IMR-90 (cell line): Measurements from ENCODE around the gene ABCG8. TPM values are rescaled to one million over a fixed set of nuclear protein-coding genes. Genes with fewer than 3 reads are reported as not detected.

Source experiments
- ATAC-seq: fragments of 200-7000 bp; cut with Tn5 transposase; 2 replicates; pipeline ENCODE4 v1.9.1; 2020; ENCODE audit warnings: low read depth, mild to moderate bottlenecking, moderate library complexity
- BruUV-seq: library from RNA; stranded (reverse); fragments of 400-500 nt; replicated peaks from 2 replicates; lab custom pipeline; 2021; lab: Mats Ljungman, UMichigan
- CTCF ChIA-PET: fragments of 300-600 bp; formaldehyde crosslinking; extraction: SDS; loops from one replicate; lab custom pipeline; 2021; ENCODE audit warnings: antibody characterized with exemption; lab: Yijun Ruan, JAX
- POLR2A ChIA-PET: fragments of 300-600 bp; sonication (Branson Sonifier 250); formaldehyde crosslinking; loops from one replicate; lab custom pipeline; 2022; ENCODE audit warnings: antibody characterized with exemption; ENCODE audit not compliant: unreplicated experiment; lab: Charles Lee
- DNase-seq: peaks from one replicate; pipeline ENCODE4 v3.0.0; 2013
- H2AFZ ChIP-seq: replicated peaks from 2 replicates; pipeline ENCODE3; 2013; ENCODE audit warnings: low read length, mild to moderate bottlenecking; ENCODE audit not compliant: poor library complexity
- H2AK5ac ChIP-seq: 2 replicates; pipeline ENCODE4 v1.6.1; 2013; ENCODE audit warnings: low read depth, low read length, inconsistent platforms
- H2AK9ac ChIP-seq: replicated peaks from 2 replicates; pipeline ENCODE3; 2013; ENCODE audit warnings: mild to moderate bottlenecking, low read depth, low read length, moderate library complexity; ENCODE audit not compliant: poor library complexity
- H2BK120ac ChIP-seq: 2 replicates; pipeline ENCODE4 v1.6.1; 2013; ENCODE audit warnings: low read depth, low read length, inconsistent platforms
- H2BK15ac ChIP-seq: 3 replicates; pipeline ENCODE4 v1.6.1; 2013; ENCODE audit warnings: low read depth, low read length, inconsistent platforms
- H2BK20ac ChIP-seq: 2 replicates; pipeline ENCODE4 v1.6.1; 2013; ENCODE audit warnings: low read depth, mild to moderate bottlenecking, inconsistent platforms, low read length, moderate library complexity
- H2BK5ac ChIP-seq: 2 replicates; pipeline ENCODE4 v1.6.1; 2013; ENCODE audit warnings: mild to moderate bottlenecking, low read depth, low read length, inconsistent platforms; ENCODE audit not compliant: poor library complexity, severe bottlenecking
- H3K14ac ChIP-seq: replicated peaks from 2 replicates; pipeline ENCODE4 v1.6.1; 2013; ENCODE audit warnings: low read depth, low read length, inconsistent platforms
- H3K18ac ChIP-seq: 2 replicates; pipeline ENCODE4 v1.6.1; 2013; ENCODE audit warnings: low read depth, low read length, control low read depth
- H3K23ac ChIP-seq: 2 replicates; pipeline ENCODE4 v1.6.1; 2013; ENCODE audit warnings: low read depth, low read length, inconsistent platforms
- H3K27ac ChIP-seq: 2 replicates; pipeline ENCODE4 v1.5.1; 2013; ENCODE audit warnings: mild to moderate bottlenecking, control low read depth, low read length; ENCODE audit not compliant: insufficient read depth
- H3K27me3 ChIP-seq: 2 replicates; pipeline ENCODE4 v1.6.1; 2013; ENCODE audit warnings: low read length; ENCODE audit not compliant: control insufficient read depth, insufficient read depth
- H3K36me3 ChIP-seq: 2 replicates; pipeline ENCODE4 v1.6.1; 2013; ENCODE audit warnings: low read length, mixed read lengths; ENCODE audit not compliant: control insufficient read depth, insufficient read depth
- H3K4ac ChIP-seq: 2 replicates; pipeline ENCODE4 v1.6.1; 2013; ENCODE audit warnings: low read depth, low read length, inconsistent platforms
- H3K4me1 ChIP-seq: 2 replicates; pipeline ENCODE4 v1.6.1; 2013; ENCODE audit warnings: low read length, mixed read lengths; ENCODE audit not compliant: control insufficient read depth, insufficient read depth
- H3K4me2 ChIP-seq: 2 replicates; pipeline ENCODE4 v1.6.1; 2013; ENCODE audit warnings: low read depth, mild to moderate bottlenecking, control low read depth, low read length, moderate library complexity
- H3K4me3 ChIP-seq: 2 replicates; pipeline ENCODE4 v1.5.1; 2013; ENCODE audit warnings: low read depth, mild to moderate bottlenecking, control low read depth, low read length, moderate library complexity; ENCODE audit not compliant: insufficient read depth
- H3K56ac ChIP-seq: 2 replicates; pipeline ENCODE4 v1.6.1; 2013; ENCODE audit warnings: low read length, inconsistent platforms; ENCODE audit not compliant: insufficient read depth; ENCODE audit errors: extremely low read depth
- H3K79me1 ChIP-seq, 2 experiments: 2 replicates each; pipeline ENCODE4 v1.6.1; 2013; ENCODE audit warnings: low read length in 2 of 2, inconsistent platforms in 1 of 2, low read depth in 1 of 2
- H3K9ac ChIP-seq: 2 replicates; pipeline ENCODE4 v1.6.1; 2013; ENCODE audit warnings: low read depth, low read length, control low read depth
- H3K9me1 ChIP-seq: 2 replicates; pipeline ENCODE4 v1.6.1; 2013; ENCODE audit warnings: low read length, inconsistent platforms; ENCODE audit not compliant: insufficient read depth
- H3K9me3 ChIP-seq: 2 replicates; pipeline ENCODE4 v1.6.1; 2013; ENCODE audit warnings: low read length; ENCODE audit not compliant: control insufficient read depth, insufficient read depth
- H4K20me1 ChIP-seq: 2 replicates; pipeline ENCODE4 v1.6.1; 2013; ENCODE audit warnings: low read length, inconsistent platforms; ENCODE audit not compliant: insufficient read depth
- H4K5ac ChIP-seq: 2 replicates; pipeline ENCODE4 v1.6.1; 2013; ENCODE audit warnings: mild to moderate bottlenecking, low read depth, low read length, control low read depth
- H4K8ac ChIP-seq, 2 experiments: 2 replicates each; pipeline ENCODE4 v1.6.1; 2013; ENCODE audit warnings: low read depth in 2 of 2, low read length in 2 of 2, control low read depth in 1 of 2, inconsistent platforms in 1 of 2
- H4K91ac ChIP-seq: 2 replicates; pipeline ENCODE4 v1.6.1; 2013; ENCODE audit warnings: low read depth, low read length, inconsistent platforms; ENCODE audit not compliant: insufficient read depth
- BHLHE40 ChIP-seq: fragments of 150-350 bp; IDR thresholded peaks from 2 replicates; pipeline ENCODE4 v1.6.1; 2016; ENCODE audit warnings: mild to moderate bottlenecking, low read depth, low read length
- CHD1 ChIP-seq: IDR thresholded peaks from 2 replicates; pipeline ENCODE4 v1.6.1; 2012; ENCODE audit warnings: low read depth, low read length, improper control_type of control experiment
- ELK1 ChIP-seq: fragments of 150-350 bp; IDR thresholded peaks from 2 replicates; pipeline ENCODE4 v1.6.1; 2016; ENCODE audit warnings: low read depth, mild to moderate bottlenecking, low read length, moderate library complexity, borderline replicate concordance
- FOS ChIP-seq: fragments of 150-350 bp; IDR thresholded peaks from 2 replicates; pipeline ENCODE4 v1.6.1; 2016; ENCODE audit warnings: low read depth, low read length
- MAFK ChIP-seq: IDR thresholded peaks from 2 replicates; pipeline ENCODE4 v1.6.1; 2012; ENCODE audit warnings: low read depth, low read length, improper control_type of control experiment
- MAZ ChIP-seq: IDR thresholded peaks from 2 replicates; pipeline ENCODE4 v1.6.1; 2012; ENCODE audit warnings: low read depth, mild to moderate bottlenecking, low read length, improper control_type of control experiment, moderate library complexity, borderline replicate concordance
- NFE2L2 ChIP-seq: fragments of 150-350 bp; IDR thresholded peaks from 2 replicates; pipeline ENCODE4 v1.6.1; 2016; ENCODE audit warnings: low read depth, mild to moderate bottlenecking, low read length
- RCOR1 ChIP-seq: IDR thresholded peaks from 2 replicates; pipeline ENCODE4 v1.6.1; 2012; ENCODE audit warnings: mild to moderate bottlenecking, low read length, improper control_type of control experiment; ENCODE audit not compliant: insufficient replicate concordance
- RFX5 ChIP-seq: IDR thresholded peaks from 2 replicates; pipeline ENCODE4 v1.8.0; 2012; ENCODE audit warnings: low read depth, mild to moderate bottlenecking, low read length, moderate library complexity
- WGBS, 2 experiments: methylation state at CpG; one replicate each; pipeline versions ENCODE4 v1.1.5 to v1.1.7; 2013; ENCODE audit warnings: missing lambda C conversion rate in 2 of 2; ENCODE audit not compliant: insufficient read length in 1 of 2; ENCODE audit errors: extremely low coverage in 2 of 2; 5-methylcytosine and 5-hydroxymethylcytosine counted together
- dilution Hi-C: fragments of 300-500 bp; cut with HindIII; formaldehyde crosslinking; loops from one replicate; pipeline ENCODE4 v1.14.3; 2018; ENCODE audit warnings: low sequenced_read_pairs; ENCODE audit not compliant: unreplicated experiment
- in situ Hi-C: fragments of 300-500 bp; cut with MboI; formaldehyde crosslinking; loops from 3 replicates; pipeline ENCODE4 v1.14.3; 2019; ENCODE audit warnings: low sequenced_read_pairs, inconsistent platforms, mixed read lengths
- intact Hi-C: fragments of 100-400 bp; cut with micrococcal nuclease; formaldehyde crosslinking; loops from 2 replicates; pipeline ENCODE4 v1.10.0; 2022
- polyA plus RNA-seq, 3 experiments: library from polyadenylated mRNA; depleted of rRNA; stranded (reverse); fragments of >200 nt; gene quantifications; 2 replicates each; pipeline ENCODE4 v1.2.3, GENCODE V29; 2012; ENCODE audit warnings: low replicate concordance in 1 of 3
- total RNA-seq: library from RNA; depleted of rRNA; stranded (reverse); fragments of >200 nt; gene quantifications from 2 replicates; pipeline ENCODE4 v1.2.3, GENCODE V29; 2012
- TF ChIP-seq, protein P1 (sequence below): conservative IDR thresholded peaks from 2 replicates; pipeline ENCODE4 v1.5.1; 2012; ENCODE audit warnings: mild to moderate bottlenecking, low read depth, low read length, improper control_type of control experiment

Gene ABCG8
- total and polyA plus RNA-seq, 2 of the 4 experiments (the other 2 are of a cell fraction), result not detected

DNA sequence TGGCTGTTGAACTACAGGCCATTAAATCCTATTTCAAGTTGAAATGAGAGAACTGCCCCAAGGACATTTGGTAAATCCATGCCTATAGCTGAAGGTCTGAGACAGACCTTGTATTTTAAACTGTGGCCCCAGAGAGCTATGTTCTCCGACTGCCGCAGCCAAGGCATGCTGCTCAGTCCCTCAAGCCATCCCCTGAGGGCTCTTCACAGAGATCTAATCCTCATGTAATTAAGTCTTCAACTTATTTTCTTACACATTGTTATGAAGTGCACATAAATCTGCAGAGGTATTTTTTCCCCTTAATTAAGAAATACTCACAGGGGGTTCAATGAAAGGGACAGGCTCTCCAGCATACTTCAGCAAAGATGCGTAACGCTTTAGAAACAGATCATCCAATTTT, 50.6 kb downstream of the ABCG8 start:
- no CpG with 5 or more reads among the region's 4 CpGs for WGBS, 2 experiments
- no peak overlapping the region for H3K9ac ChIP-seq
- ChIA-PET POLR2A (no interaction called here), CTCF (no interaction called here)
- intact Hi-C loops (no loop called here), in situ Hi-C loops (no loop called here), dilution Hi-C loops (no loop called here)
- peaks cover 33% of the 10 kb centered on the region for H3K36me3 ChIP-seq
- BruUV-seq, result no TSS peak
- TF ChIP-seq RCOR1, result no peak
- TF ChIP-seq CHD1, result no peak
- TF ChIP-seq FOS, result no peak
- no peak for TF ChIP-seq ELK1
- TF ChIP-seq BHLHE40, result no peak
- no peak for TF ChIP-seq MAFK
- no peak for TF ChIP-seq MAZ
- TF ChIP-seq NFE2L2, result no peak
- TF ChIP-seq, protein P1, sequence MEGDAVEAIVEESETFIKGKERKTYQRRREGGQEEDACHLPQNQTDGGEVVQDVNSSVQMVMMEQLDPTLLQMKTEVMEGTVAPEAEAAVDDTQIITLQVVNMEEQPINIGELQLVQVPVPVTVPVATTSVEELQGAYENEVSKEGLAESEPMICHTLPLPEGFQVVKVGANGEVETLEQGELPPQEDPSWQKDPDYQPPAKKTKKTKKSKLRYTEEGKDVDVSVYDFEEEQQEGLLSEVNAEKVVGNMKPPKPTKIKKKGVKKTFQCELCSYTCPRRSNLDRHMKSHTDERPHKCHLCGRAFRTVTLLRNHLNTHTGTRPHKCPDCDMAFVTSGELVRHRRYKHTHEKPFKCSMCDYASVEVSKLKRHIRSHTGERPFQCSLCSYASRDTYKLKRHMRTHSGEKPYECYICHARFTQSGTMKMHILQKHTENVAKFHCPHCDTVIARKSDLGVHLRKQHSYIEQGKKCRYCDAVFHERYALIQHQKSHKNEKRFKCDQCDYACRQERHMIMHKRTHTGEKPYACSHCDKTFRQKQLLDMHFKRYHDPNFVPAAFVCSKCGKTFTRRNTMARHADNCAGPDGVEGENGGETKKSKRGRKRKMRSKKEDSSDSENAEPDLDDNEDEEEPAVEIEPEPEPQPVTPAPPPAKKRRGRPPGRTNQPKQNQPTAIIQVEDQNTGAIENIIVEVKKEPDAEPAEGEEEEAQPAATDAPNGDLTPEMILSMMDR, result no peak
- no peak for TF ChIP-seq RFX5
- no peaks in the 10 kb centered on the region for H3K9me1 ChIP-seq
- no peaks in the 10 kb centered on the region for H3K4me1 ChIP-seq
- no peaks in the 10 kb centered on the region for H4K20me1 ChIP-seq
- H3K9me3 ChIP-seq, result no peaks in the 10 kb centered on the region
- H3K27me3 ChIP-seq, result no peaks in the 10 kb centered on the region
- H2BK120ac ChIP-seq, result no peak overlapping the region
- H4K91ac ChIP-seq, result no peak overlapping the region
- H4K5ac ChIP-seq, result no peak overlapping the region
- no peaks in the 10 kb centered on the region; a peak in 1 of 4 replicates for H3K79me1 ChIP-seq
- no peak overlapping the region for H2BK5ac ChIP-seq
- H3K4me3 ChIP-seq, result no peak overlapping the region
- DNase-seq (no peak), ATAC-seq (no peak)
- H2BK20ac ChIP-seq, result no peak overlapping the region
- H3K4me2 ChIP-seq, result no peak overlapping the region
- H2AK5ac ChIP-seq, result no peak overlapping the region
- H2AK9ac ChIP-seq, result no peak overlapping the region
- no peak overlapping the region for H2BK15ac ChIP-seq
- no peak overlapping the region for H4K8ac ChIP-seq
- H3K14ac ChIP-seq, result no peak overlapping the region
- no peak overlapping the region for H3K18ac ChIP-seq
- H3K27ac ChIP-seq, result no peak overlapping the region
- no peak overlapping the region for H3K23ac ChIP-seq
- no peak overlapping the region for H2AFZ ChIP-seq
- no peak overlapping the region for H3K56ac ChIP-seq
- no peak overlapping the region for H3K4ac ChIP-seq
